Measurements from ENCODE around the gene BEST2.

The BEST2 gene

DNA sequence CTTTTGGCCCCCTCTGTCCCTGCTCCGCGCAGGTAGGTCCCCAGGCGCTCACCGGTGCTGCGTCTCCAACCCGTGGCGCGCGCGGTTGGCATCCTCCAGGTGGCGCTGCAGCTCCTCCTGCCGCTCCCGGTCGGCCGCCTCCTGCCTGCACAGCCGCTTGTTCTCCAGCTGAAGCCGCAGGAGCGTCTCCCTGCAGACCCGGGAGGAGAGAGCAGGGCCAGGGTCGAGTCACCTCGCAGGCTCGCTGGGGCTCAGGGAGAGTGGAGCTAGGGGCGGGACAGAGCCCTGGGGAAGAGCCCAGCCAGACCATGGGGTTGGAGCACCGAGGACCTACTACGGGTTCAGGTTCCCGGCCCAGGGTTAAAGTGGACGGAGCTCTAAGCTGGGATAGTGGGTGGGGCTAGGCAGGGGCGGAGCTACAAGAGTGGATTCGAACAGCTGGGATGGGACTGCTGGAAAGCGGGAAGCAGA is 14.5 kb downstream of the BEST2 start:
- FAIRE-seq = peak; percentile 81
- peak; percentile 60 for DNase-seq (ENCODE audit: extremely low spot score, insufficient read length, low read depth)

DNA sequence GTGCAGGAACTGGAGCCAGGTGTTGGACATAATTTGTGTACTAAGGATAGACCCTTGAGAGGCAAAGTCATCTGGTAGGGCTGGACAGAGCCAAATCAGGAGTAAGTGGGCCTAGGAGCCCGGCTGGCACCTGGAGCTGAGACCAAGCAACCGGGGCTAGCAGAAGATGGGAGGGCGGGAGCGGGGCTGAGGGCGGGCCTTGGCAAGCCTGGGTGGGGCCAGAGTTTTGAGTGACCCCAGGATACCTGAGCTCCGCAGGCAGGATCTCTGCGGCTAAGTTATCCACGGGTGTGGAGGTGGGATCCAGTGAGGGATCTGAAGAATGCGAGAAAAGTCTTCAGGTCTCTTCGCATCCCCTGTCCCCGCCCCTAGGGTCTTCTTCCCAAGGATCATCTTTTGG is 15.6 kb downstream of the BEST2 start:
- FAIRE-seq = no peak
- DNase-seq (ENCODE audit: extremely low spot score, insufficient read length, low read depth) = no peak

DNA sequence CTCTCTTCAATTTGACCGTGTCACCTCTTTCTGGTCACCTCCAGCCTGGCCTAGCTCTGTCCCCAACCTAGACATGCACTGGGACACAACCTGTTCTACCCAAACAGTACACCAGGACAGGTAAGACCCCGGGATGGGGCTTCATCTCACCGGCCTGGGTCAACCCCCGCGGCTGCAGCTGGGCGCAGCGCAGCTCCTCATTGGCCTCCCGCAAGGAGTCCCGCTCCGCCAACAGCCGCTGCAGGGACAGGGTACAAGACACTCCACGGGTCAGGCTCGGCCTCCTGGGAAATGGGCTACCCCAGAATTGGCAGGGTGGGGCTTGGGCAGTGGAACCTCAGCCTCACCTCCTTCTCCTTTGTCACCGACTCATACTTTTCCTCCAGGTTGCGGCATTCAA is 16.1 kb downstream of the BEST2 start:
- FAIRE-seq = no peak

DNA sequence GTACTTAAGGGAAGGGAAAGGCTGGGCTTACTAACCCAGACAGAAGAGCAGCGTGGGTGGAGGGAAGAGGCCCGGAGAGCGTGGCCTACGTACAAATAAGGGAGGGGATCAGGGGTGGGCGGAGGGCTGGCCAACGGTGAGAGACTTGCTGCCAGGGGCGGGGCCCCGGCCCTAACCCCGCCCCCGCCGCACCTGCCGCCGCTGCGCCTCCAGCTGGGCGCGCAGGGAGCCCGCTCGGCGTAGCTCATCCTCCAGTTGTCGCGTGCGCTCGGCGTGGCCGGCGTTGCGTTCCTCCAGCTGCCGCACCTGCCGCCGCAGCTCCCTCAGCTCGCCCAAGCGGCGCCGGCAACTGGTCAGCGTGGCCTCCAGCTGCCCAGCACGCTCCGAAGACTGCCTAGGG is 18.1 kb downstream of the BEST2 start:
- DNase-seq (ENCODE audit: extremely low spot score, insufficient read length, low read depth) = no peak

More for the DNA sequence above, 16.1 kb downstream of the BEST2 start:
- no peak for DNase-seq (ENCODE audit: extremely low spot score, insufficient read length, low read depth)

DNA sequence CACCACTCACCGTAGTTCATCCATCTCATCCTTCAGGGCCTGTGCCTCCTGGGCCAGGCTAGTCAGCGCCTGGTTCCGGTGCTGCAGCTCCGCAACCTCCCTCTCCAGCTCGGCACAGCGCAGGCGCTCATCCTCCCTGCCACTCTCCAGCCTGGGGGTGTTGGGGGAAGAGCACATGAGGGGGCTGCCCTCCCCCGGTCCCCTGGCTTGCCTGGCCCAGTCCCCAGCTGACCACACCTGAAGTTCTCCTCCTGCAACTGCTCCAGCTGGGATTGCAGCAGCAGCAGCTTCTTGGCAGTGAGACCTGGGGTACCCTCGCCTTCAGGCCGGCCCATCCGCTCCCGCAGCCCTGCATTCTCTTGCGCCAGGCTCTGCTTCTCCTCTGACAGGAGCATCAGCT is 19.3 kb downstream of the BEST2 start:
- DNase-seq (ENCODE audit: extremely low spot score, insufficient read length, low read depth) (no peak), FAIRE-seq (no peak)

More for the DNA sequence above, 18.1 kb downstream of the BEST2 start:
- no peak for FAIRE-seq

DNA sequence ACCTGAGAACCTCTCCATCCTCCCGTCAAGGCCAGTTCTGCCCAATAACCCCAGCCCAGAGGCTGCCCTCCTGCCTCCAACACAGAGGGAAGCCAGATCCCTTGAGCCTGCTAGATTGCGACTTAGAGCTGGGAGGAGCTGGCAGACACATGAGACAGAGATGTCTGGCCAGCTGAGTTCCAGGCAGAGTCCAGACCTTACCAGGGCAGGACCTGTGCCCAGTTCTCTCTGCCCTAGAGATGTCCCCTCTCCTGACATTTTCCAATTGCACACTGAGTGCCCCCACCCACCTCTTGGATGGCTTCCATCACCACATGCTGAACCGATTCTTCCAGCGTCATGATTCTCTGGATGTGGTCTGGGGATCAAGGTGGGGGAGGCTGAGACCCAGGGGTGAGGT is 20.7 kb downstream of the BEST2 start:
- FAIRE-seq = no peak
- no peak for DNase-seq (ENCODE audit: extremely low spot score, insufficient read length, low read depth)

DNA sequence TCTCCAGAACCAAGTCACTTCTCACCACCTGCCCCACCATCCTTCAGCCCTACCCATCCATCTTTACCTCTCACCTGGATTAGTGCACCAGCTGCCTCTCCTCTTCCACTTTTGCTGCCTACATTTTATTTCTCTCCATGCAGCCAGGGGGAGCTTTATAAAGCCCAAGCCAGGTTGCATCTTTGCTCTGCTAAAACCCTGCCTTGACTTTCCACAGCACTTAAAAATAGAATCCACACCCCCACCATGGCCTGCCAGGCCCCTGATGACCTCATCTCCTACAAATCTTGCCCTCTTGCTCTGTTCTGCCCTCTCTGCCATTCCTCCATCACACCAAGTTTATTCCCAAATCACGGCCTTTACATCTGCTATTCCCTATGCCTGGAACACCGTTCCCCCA is 22.0 kb downstream of the BEST2 start:
- no peak for FAIRE-seq
- no peak for DNase-seq (ENCODE audit: extremely low spot score, insufficient read length, low read depth)

DNA sequence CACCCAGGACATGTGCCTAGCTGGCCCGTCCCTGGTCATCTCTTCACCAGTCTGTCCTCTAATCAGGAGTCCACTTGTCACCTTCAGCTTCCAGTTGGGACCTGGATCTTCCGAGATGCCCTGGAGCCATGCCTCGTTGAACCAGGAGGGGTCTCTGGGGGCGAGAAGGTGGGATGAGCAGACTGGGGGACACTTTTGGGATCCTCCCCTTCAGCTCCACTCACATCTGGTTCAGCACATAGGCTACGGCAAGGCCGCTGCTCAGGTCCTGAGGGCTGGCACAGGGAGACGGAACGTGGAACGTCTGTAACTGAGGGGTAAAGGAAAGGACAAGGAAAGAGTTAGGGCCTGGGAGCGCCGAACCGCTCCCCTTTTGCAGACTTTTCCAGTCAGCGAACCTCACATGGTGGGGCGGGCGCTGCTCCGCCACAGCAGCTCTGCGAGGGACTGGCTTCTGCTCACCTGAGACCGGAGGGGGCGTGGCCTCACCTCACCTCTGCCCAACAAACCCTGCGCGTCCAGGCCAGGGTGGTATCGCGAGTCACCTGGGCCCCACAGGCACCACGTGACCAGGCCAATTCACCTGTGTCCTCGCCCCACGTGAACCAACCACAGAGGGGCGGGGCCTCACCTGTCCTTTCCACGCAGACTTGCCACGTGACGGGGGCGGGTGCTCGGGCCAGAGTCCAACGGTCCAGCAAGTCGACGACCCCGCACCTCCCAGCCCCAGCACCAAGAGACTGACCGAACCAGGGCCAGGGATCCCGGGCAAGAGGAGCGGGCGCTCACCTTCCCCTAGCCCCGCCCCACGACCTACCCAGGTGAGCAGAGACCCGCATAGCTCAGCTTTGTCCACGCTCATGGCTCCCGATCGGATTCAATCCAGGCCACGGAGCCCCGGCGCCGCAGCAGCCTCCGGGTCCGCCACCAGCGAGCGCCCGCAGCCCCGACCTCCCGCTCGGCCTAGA is 23.3 kb downstream of the BEST2 start, which contains the start of gene HOOK2:
HOOK2 (minus strand) TSS at position 965 of the 968 bp plus-strand sequence; CDS start at position 862, 103 bp downstream.
- FAIRE-seq = no peak
- no peak for DNase-seq (ENCODE audit: extremely low spot score, insufficient read length, low read depth)

DNA sequence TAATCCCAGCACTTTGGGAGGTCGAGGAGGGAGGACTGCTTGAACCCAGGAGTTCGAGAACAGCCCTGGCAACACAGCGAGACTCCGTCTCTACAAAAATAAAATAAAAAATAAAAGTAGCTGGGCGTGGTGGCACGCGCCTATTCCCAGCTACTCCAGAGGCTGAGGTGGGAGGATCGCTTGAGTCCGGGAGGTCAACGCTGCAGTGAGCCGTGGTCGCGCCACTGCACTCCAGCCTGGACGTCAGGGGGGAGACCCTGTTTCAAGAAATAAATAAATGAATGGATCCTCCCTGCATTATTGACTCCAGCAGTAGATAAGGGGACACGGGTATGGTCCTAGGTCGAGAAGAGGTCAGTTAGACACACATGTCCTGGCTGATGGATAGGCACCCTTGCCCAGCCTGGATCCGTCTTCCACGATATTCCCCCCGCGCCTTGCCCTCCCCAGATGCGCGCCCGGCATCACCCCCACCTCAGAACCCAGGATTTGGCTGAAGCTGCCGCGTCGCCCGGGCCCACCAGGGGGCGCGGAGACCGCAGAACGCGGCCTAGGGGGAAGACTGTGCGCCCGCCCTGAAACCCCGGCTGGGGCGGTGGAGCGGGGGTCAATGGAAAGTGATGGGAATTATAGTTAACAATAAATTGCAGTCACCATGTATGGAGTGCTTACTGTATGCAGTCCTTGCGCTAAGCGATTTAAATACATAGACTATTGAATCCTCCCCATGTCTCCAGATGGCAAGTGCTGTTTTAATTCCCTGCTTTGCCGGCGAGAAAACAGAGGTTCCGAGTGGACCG is 25.8 kb downstream of the BEST2 start:
- DNase-seq (ENCODE audit: extremely low spot score, insufficient read length, low read depth) (no peak), FAIRE-seq (peak; percentile 67)

DNA sequence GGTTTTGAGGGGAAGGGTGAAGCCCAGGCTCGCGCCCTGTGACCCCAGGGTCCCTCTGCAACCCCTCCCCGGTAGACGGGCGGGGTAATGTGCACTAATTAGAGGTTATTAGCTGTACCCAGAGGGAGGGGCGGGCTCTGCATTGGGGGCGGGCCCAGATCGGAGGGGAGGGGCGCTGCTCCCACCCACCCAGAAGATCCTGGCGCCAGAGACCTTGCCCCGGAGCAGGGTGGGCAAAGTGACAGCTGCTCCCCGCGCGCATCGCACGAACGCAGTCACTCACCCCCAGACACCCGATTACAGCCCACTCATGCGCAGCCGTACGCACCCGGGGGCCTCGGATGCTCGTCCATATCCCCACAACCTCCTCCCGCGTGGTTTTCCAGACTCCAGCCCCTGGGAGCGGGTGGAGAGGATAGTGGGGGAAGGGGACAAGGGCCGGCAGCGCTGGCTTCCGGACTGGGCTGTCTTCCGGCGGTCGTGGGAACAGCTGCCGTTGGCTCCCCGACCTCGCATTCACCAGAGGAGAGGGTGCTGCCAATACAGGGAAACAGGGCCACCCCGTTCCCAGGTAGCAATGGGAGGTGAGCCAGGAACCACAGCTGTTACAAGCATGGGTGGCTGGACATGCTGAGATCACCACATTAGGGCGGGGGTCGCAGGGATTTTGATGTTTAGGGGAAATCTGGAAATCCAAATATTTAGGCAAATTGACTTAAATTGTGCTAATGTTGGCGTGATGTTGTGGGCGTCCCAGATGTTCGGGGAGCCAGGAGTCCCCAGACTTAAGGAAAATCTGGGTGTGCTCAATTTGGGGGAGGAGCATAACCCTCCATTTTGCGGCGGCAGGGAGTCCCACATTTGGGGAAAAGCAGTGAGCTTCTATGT is 26.7 kb downstream of the BEST2 start:
- FAIRE-seq = peak; percentile 56
- DNase-seq (ENCODE audit: extremely low spot score, insufficient read length, low read depth) = no peak

DNA sequence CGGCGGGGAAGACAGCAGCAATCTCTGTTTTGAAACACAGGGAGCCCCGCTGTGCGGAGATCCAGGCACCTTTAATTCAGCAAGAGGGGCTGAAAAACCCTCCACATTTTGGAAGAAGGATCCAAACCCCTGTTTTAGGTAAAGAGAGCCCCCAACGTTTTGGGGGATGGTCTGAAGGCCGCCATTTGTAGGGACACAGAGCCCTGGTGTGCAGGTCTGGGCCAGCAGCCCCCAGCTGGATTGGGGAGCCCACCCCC is 27.2 kb downstream of the BEST2 start:
- DNase-seq (ENCODE audit: extremely low spot score, insufficient read length, low read depth) = no peak
- no peak for FAIRE-seq

DNA sequence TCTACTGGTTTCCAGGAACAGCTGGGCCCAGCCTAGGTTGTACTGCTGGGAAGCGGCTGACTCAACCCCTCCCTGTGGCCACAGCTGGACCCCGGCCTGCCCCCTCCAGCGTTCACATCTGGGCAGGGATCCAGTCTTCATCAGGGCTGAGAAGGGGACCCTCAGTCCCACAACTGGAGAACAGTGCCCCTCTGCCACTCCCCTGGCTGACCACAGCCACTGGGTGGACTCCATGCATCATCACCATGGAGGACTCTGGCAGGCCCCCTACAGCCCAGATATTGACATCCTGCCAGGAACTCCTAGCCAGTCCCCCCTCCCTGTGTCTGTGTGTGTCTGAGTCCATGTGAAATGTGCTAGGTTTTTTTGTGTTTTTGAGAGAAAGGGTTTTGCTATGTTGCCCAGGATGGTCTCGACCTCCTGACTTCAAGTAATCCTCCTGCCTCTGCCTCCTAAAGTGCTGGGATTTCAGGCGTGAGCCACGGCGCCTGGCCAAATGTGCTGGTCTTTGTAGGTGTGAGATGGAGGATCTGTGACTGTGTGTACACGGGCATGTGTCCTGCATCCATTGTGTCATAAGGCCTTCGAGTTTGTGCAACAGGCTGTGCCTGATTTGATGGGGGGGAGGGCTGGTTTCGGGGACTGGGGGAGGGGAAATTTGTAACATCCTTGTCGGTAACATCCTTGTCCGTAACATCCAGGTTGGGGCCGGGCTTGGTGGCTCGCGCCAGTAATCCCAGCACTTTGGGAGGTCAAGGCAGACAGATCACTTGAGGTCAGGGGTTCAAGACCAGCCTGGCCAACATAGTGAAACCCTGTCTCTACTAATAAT is 27.8 kb downstream of the BEST2 start:
- FAIRE-seq (peak; percentile 51), DNase-seq (ENCODE audit: extremely low spot score, insufficient read length, low read depth) (no peak)

DNA sequence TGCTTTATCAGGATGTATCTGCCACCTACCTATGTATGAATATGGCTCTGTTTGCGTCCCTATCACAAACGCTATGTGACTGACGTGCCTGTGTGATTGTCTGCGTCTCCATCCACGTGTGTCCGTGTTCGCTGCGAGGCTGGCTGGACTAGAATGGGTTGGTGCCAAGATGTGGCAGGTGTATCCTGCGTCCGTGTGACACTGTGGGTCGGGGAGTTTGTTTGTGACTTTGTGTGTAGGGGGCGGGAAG is 30.5 kb downstream of the BEST2 start:
- FAIRE-seq = no peak
- DNase-seq (ENCODE audit: extremely low spot score, insufficient read length, low read depth) = no peak

DNA sequence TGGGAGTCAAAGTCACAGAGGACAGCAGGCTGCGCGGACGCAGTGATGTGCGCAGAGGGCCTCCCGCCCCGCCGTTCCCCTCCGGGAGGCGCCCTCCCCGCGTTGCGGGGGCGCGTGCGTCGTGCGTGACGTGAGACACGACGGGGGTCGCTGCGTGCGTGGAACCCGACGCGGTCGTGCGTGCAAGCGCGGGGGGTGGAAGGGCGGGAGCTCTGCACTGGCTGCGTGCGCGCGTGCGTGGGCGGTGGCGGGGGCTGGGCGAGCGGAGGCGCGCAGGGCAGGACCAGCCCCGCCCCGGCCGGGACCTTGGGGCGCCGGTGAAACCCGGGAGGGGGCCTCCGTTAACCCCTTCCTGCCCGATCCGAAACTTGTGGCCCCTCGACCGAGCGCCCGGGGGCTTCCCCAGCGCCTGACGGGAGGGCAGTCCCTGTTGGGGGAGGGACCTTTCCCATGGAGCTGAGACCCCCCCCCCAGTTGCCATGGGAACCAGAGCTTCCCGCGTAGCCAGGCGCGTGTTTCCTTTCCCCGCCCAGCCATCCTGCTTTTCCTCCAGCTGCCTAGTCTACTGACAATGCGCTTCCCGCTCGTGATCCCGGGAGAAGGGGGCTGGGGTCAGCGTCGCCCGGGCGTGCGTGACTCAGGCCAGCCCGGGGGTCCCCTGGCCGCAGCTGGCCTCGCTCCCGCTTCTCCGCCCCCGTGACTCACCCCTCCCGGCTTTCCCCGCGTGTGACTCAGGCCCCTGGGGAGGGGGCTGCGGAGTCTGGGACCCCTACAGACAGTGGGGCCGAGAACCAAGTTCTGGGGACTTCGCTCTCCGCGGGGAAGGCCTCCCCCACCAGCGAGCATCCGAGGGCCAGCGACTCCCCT is 31.1 kb downstream of the BEST2 start:
- peak; percentile 58 for FAIRE-seq

DNA sequence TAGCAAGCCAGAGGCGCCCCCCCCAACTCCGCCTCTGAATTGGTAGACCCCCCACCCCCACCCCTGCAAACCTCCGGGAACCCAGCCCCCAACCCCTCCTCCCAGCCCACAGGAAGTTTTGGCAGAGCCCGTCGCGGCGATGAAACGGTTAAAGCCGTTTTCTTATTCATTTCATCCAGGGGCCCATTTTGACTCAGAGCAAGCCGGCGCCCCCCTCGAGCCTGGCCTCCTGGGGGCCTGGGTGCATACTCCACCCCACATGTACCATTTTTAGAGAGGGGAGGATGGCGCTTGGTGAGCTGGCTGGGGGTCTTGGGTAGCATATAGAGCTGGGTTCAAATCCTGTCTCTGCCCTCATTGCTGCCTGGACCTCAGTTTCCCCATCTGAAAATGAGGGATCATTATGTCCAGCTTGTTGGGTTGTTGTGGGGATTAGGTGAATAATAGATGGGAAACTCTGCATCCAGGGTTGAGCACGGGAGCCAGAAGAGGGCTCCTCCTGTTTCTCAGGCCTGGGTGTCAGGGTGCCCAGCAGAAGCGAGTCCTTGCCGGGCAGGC is 31.8 kb downstream of the BEST2 start:
- FAIRE-seq (no peak), DNase-seq (ENCODE audit: extremely low spot score, insufficient read length, low read depth) (no peak)

More for the DNA sequence above, 31.1 kb downstream of the BEST2 start:
- no peak for DNase-seq (ENCODE audit: extremely low spot score, insufficient read length, low read depth)

DNA sequence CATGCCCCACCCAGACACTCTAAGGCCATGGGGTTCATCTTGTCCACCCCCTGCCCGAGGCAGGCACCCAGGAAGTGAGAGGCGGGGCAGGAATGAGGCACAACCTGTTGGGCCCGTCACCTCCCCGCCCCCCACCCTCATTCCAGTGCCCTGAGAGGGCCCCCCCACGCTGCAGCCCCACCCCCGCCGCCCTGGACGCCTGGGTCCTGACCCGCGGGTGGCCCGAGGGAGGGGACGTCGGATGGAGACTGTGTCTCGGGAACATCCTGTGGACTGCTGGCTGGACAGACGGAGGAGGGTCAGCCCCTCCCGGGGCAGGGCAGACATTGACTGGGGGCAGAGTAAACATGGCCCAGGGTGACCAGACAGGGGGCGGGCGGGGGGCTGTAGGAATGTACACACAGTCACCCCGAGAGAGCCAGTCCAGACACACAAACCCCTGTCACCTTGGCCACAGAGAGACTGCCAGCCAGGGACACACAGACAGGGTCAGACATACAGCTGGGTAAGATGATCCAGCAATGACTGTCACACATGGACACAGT is 32.3 kb downstream of the BEST2 start:
- FAIRE-seq (no peak), DNase-seq (ENCODE audit: extremely low spot score, insufficient read length, low read depth) (no peak)

DNA sequence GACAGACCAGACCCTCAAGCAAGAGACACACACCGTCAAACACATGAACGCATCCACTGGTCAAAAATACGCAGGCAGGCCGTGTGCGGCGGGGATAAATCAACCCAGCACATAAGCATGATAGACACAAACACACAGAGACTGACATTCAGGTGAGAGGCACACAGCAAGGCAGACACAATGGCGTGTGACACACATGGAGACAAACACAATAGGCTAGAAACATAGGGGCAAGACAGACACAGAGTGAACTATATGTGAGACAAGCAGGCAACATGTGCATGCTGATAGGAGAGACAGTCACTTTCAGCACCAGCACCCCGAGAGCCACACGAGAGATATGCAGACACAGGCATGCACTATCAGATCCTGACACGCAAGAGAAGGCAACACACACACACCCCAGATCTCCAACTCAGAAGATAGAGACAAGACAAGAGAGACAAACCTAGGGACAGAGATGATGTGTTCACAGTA is 32.8 kb downstream of the BEST2 start:
- DNase-seq (ENCODE audit: extremely low spot score, insufficient read length, low read depth) (no peak), FAIRE-seq (no peak)

DNA sequence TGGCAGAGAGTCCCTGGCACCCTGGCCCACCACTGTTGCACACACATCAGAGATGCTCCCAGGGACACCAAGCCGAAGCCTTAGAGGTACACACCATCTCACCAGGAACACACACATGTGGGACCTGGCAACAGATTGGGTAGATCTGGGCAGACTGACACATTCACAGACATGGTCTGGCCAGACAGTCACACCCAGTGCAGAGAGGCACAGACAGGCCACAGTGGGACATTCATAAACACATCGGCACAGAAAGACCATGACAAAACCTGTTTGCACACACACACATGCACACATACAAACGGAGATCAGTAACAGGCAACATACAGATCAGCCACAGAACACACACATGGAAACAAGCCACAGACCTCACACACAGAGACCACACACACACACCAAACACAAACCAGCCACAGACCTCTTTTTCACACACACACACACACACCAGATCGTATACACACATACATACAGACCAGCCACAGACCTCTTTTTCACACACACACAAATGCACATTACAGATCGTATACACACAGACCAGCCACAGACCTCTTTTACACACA is 33.4 kb downstream of the BEST2 start:
- FAIRE-seq = peak; percentile 52
- no peak for DNase-seq (ENCODE audit: extremely low spot score, insufficient read length, low read depth)

All from GM18507 (cell line).